LNCaP clone FGC (cell line): ENCODE data around the gene AGRN.

ENCODE experiments used
- DNase-seq: peaks from one replicate; pipeline ENCODE4 v3.0.0-alpha.2; 2011; ENCODE audit warnings: low read depth
- H3K4me3 ChIP-seq: 2 replicates; pipeline ENCODE4 v1.5.1; 2011; ENCODE audit warnings: mild to moderate bottlenecking, low read depth, low read length, control low read depth
- TF ChIP-seq, protein P1 (sequence below): IDR thresholded peaks from 2 replicates; pipeline ENCODE4 v1.5.1; 2012; ENCODE audit warnings: mild to moderate bottlenecking; ENCODE audit not compliant: control insufficient read depth, insufficient read depth; ENCODE audit errors: extremely low read depth

Gene AGRN

GRCh38 chr1:1069056-1069710 lies 49.3 kb downstream of the AGRN start:
- DNase-seq, result peak; percentile 83
- H3K4me3 ChIP-seq, result peak overlapping the region; percentile 83

GRCh38 chr1:1069711-1070676 lies 50.1 kb downstream of the AGRN start:
- TF ChIP-seq, protein P1, sequence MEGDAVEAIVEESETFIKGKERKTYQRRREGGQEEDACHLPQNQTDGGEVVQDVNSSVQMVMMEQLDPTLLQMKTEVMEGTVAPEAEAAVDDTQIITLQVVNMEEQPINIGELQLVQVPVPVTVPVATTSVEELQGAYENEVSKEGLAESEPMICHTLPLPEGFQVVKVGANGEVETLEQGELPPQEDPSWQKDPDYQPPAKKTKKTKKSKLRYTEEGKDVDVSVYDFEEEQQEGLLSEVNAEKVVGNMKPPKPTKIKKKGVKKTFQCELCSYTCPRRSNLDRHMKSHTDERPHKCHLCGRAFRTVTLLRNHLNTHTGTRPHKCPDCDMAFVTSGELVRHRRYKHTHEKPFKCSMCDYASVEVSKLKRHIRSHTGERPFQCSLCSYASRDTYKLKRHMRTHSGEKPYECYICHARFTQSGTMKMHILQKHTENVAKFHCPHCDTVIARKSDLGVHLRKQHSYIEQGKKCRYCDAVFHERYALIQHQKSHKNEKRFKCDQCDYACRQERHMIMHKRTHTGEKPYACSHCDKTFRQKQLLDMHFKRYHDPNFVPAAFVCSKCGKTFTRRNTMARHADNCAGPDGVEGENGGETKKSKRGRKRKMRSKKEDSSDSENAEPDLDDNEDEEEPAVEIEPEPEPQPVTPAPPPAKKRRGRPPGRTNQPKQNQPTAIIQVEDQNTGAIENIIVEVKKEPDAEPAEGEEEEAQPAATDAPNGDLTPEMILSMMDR, result no peak
- peak overlapping the region; percentile 83 for H3K4me3 ChIP-seq
- DNase-seq, result no peak

More at GRCh38 chr1:1069056-1069710, 49.3 kb downstream of the AGRN start:
- TF ChIP-seq, protein P1, result no peak

DNA sequence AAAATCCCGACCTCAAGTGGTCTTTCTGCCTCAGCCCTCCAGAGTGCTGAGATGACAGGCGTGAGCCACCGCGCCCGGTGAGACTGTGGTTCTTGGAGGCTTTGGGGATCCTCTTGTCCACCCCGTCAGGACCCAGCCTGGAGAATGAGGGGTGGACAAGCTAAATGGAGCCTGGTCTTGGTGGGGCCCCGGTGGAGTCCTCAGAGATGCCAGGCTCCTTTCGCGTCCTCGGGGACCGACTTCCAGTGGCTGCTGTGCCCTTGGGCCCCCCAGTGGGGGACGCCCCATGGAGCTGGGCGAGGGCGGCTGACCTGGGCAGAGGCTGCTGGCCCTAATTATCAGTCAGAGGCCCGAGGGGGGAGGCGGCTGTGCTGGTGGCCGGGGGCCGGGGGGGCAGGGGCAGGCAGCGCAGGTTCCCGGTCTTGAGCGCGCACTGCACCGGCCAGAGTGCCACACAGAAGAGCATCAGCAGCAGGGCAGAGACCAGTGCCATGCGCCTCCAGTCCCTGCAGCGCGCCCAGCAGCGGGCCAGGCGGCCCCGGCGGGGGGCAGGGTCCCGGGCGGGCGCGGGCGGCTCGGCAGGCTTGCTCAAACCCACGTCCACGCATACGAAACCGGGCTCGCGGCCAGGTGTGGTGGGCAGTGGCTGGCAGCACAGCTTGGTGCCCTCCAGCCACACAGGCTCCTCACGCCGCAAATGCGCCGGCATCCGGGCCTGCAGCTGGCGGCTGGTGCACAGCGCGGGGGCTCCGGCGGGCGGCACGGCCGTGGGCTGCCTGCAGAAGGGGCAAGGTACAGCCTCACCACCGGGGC lies 51.8 kb downstream of the AGRN start:
- H3K4me3 ChIP-seq, result no peak overlapping the region
- TF ChIP-seq, protein P1, result no peak
- DNase-seq, result no peak

GRCh38 chr1:1072299-1072848 lies 52.5 kb downstream of the AGRN start:
- TF ChIP-seq, protein P1, result no peak
- DNase-seq, result no peak
- no peak overlapping the region for H3K4me3 ChIP-seq

- peak overlapping the region; percentile 58 for H3K4me3 ChIP-seq
- DNase-seq, result no peak
- TF ChIP-seq, protein P1, result no peak
Observed at GRCh38 chr1:1072849-1073742, 53.2 kb downstream of the AGRN start.
